ENCODE data around the gene GABBR2.

Gene GABBR2

GRCh38 chr9:98291820-98292219 lies 416.9 kb downstream of the GABBR2 start:
- Histone ChIP-seq H3K27ac (ENCODE audit: low read length) (no peak overlapping the region), H3F3A (ENCODE audit: insufficient read depth, low read length) (no peaks in the 10 kb centered on the region), H3K4me2 (ENCODE audit: low read depth, low read length) (no peak overlapping the region), H3K79me2 (ENCODE audit: low read length) (no peaks in the 10 kb centered on the region), H3K9me3 (replicated peaks; ENCODE audit: insufficient read depth, low read length) (no peaks in the 10 kb centered on the region), H2AFZ (ENCODE audit: low read length) (no peak overlapping the region), H3K9ac (ENCODE audit: low read length) (no peak overlapping the region), H3K4me1 (ENCODE audit: low read length) (no peaks in the 10 kb centered on the region), H3K27me3 (replicated peaks; ENCODE audit: insufficient read depth, low read length) (no peaks in the 10 kb centered on the region), H3K9me2 (replicated peaks; ENCODE audit: insufficient read depth, low read length) (no peaks in the 10 kb centered on the region), H4K20me1 (ENCODE audit: insufficient read depth, low read length) (no peaks in the 10 kb centered on the region), H3K36me3 (replicated peaks; ENCODE audit: insufficient read depth, low read length) (no peaks in the 10 kb centered on the region), H3K4me3 (ENCODE audit: low read length) (no peak overlapping the region)
- DNase-seq, result no peak
- TF ChIP-seq, protein P1, sequence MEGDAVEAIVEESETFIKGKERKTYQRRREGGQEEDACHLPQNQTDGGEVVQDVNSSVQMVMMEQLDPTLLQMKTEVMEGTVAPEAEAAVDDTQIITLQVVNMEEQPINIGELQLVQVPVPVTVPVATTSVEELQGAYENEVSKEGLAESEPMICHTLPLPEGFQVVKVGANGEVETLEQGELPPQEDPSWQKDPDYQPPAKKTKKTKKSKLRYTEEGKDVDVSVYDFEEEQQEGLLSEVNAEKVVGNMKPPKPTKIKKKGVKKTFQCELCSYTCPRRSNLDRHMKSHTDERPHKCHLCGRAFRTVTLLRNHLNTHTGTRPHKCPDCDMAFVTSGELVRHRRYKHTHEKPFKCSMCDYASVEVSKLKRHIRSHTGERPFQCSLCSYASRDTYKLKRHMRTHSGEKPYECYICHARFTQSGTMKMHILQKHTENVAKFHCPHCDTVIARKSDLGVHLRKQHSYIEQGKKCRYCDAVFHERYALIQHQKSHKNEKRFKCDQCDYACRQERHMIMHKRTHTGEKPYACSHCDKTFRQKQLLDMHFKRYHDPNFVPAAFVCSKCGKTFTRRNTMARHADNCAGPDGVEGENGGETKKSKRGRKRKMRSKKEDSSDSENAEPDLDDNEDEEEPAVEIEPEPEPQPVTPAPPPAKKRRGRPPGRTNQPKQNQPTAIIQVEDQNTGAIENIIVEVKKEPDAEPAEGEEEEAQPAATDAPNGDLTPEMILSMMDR (IDR thresholded peaks at IDR 0.05; ENCODE audit: low read length), result no peak
- TF ChIP-seq EZH2phosphoT487 (IDR thresholded peaks at IDR 0.05; ENCODE audit: low read length) (no peak), EZH2 (optimal IDR thresholded peaks at IDR 0.05; ENCODE audit: low read depth, low read length) (no peak)

- no peaks in the 10 kb centered on the region for H4K20me1 ChIP-seq (ENCODE audit: insufficient read depth, low read length)
- H3K79me2 ChIP-seq (ENCODE audit: low read length), result no peaks in the 10 kb centered on the region
- no peaks in the 10 kb centered on the region for H3K9me2 ChIP-seq (replicated peaks; ENCODE audit: insufficient read depth, low read length)
- H3K4me1 ChIP-seq (ENCODE audit: low read length), result no peaks in the 10 kb centered on the region
- no peak overlapping the region for H3K4me3 ChIP-seq (ENCODE audit: low read length)
- no peaks in the 10 kb centered on the region for H3F3A ChIP-seq (ENCODE audit: insufficient read depth, low read length)
- H2AFZ ChIP-seq (ENCODE audit: low read length), result no peak overlapping the region
- DNase-seq, result no peak
- no peak overlapping the region for H3K4me2 ChIP-seq (ENCODE audit: low read depth, low read length)
- H3K36me3 ChIP-seq (replicated peaks; ENCODE audit: insufficient read depth, low read length), result no peaks in the 10 kb centered on the region
- H3K9ac ChIP-seq (ENCODE audit: low read length), result no peak overlapping the region
- TF ChIP-seq EZH2phosphoT487 (IDR thresholded peaks at IDR 0.05; ENCODE audit: low read length) (no peak), EZH2 (optimal IDR thresholded peaks at IDR 0.05; ENCODE audit: low read depth, low read length) (no peak)
- TF ChIP-seq, protein P1 (IDR thresholded peaks at IDR 0.05; ENCODE audit: low read length), result no peak
- H3K27me3 ChIP-seq (replicated peaks; ENCODE audit: insufficient read depth, low read length), result no peaks in the 10 kb centered on the region
- H3K27ac ChIP-seq (ENCODE audit: low read length), result no peak overlapping the region
- H3K9me3 ChIP-seq (replicated peaks; ENCODE audit: insufficient read depth, low read length), result no peaks in the 10 kb centered on the region
These were observed 418.3 kb downstream of the GABBR2 start for GRCh38 chr9:98290411-98290810.

DNA sequence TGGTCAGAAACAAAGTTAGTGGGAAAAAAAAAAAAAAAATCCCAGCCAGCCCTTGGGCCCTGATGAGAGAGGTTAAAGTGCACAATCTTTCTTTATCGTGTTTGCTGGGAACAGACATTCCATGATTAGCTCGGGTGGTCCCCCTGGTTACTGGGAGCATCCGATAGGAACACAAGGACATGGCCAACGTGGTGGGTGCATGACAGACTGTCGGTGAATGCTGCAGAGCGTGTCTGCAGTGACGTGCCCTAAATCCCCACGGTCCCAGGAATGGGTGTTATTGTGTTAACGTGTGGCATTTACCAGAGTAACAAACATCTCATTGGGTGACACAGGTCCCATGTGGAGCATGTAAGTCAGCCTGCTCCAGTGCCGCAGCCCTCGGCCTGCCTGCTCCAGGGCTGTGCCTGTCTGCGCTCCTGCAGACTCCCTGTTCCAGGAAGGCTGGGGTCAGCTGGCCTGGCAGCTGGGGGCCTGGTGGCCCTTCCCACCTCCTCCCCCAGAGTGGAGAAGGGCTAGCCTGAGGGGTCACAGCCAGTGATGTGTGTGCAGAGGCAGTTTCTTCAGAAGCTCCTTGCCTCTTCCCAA lies 419.0 kb downstream of the GABBR2 start:
- H3K9ac ChIP-seq (ENCODE audit: low read length), result no peak overlapping the region
- no peaks in the 10 kb centered on the region for H3K4me1 ChIP-seq (ENCODE audit: low read length)
- TF ChIP-seq EZH2 (optimal IDR thresholded peaks at IDR 0.05; ENCODE audit: low read depth, low read length) (no peak), EZH2phosphoT487 (IDR thresholded peaks at IDR 0.05; ENCODE audit: low read length) (no peak)
- TF ChIP-seq, protein P1 (IDR thresholded peaks at IDR 0.05; ENCODE audit: low read length), result no peak
- no peak overlapping the region for H3K27ac ChIP-seq (ENCODE audit: low read length)
- no peaks in the 10 kb centered on the region for H3K9me2 ChIP-seq (replicated peaks; ENCODE audit: insufficient read depth, low read length)
- H3K9me3 ChIP-seq (replicated peaks; ENCODE audit: insufficient read depth, low read length), result no peaks in the 10 kb centered on the region
- no peaks in the 10 kb centered on the region for H3F3A ChIP-seq (ENCODE audit: insufficient read depth, low read length)
- no peak overlapping the region for H3K4me2 ChIP-seq (ENCODE audit: low read depth, low read length)
- no peaks in the 10 kb centered on the region for H3K27me3 ChIP-seq (replicated peaks; ENCODE audit: insufficient read depth, low read length)
- no peak for DNase-seq
- no peaks in the 10 kb centered on the region for H3K79me2 ChIP-seq (ENCODE audit: low read length)
- H2AFZ ChIP-seq (ENCODE audit: low read length), result no peak overlapping the region
- H3K4me3 ChIP-seq (ENCODE audit: low read length), result no peak overlapping the region
- H4K20me1 ChIP-seq (ENCODE audit: insufficient read depth, low read length), result no peaks in the 10 kb centered on the region
- H3K36me3 ChIP-seq (replicated peaks; ENCODE audit: insufficient read depth, low read length), result no peaks in the 10 kb centered on the region

Data from MM.1S (cell line).